Sigmoid colon (tissue), 7 donors: ENCODE data around the gene GPR17. TPM values are rescaled to one million over a fixed set of nuclear protein-coding genes. Genes with fewer than 3 reads are reported as not detected.
A peak's percentile ranks its signal among the peaks of the same experiment; 100 is the strongest.

Experiments used
- DNase-seq: peaks from one replicate; pipeline ENCODE4 v3.0.0-alpha.2; 2019
- H3K27ac ChIP-seq, 4 donors: fragments of 200-600 bp; sonication (generic); one replicate each; pipeline ENCODE4 v1.5.1; 2016 to 2019; ENCODE audit warnings: mild to moderate bottlenecking in 1 of 4
- H3K27me3 ChIP-seq, 3 donors: fragments of 200-600 bp; sonication (generic); one replicate each; pipeline ENCODE4 v1.5.1; 2019; ENCODE audit warnings: mild to moderate bottlenecking in 1 of 3
- H3K36me3 ChIP-seq, 4 donors: fragments of 200-600 bp; sonication (generic); one replicate each; pipeline ENCODE4 v1.5.1; 2016 to 2019
- H3K4me1 ChIP-seq, 4 donors: fragments of 200-600 bp; sonication (generic); one replicate each; pipeline ENCODE4 v1.5.1; 2017 to 2019
- H3K4me3 ChIP-seq, 4 donors: fragments of 200-600 bp; sonication (generic); one replicate each; pipeline ENCODE4 v1.5.1; 2017 to 2019; ENCODE audit warnings: mild to moderate bottlenecking in 2 of 4, moderate library complexity in 1 of 4
- H3K9me3 ChIP-seq, 4 donors: fragments of 200-600 bp in 3 of 4; sonication (generic) in 3 of 4; one replicate each; pipeline versions ENCODE4 v1.5.1 to v1.6.1; 2013 to 2019
- CTCF ChIP-seq, 4 experiments: fragments of 450-650 bp in 3 of 4; fragments of 200-600 bp in 1 of 4; IDR thresholded peaks; one replicate each; pipeline ENCODE4 v1.5.1; 2016 to 2019; ENCODE audit warnings: antibody characterized with exemption in 4 of 4, mild to moderate bottlenecking in 3 of 4, moderate library complexity in 2 of 4
- EP300 ChIP-seq, 4 donors: sonication (generic); formaldehyde crosslinking; IDR thresholded peaks; one replicate each; pipeline ENCODE4 v1.6.1; 2017; ENCODE audit warnings: antibody characterized with exemption in 4 of 4
- POLR2A ChIP-seq, 2 donors: fragments of 450-650 bp; IDR thresholded peaks; one replicate each; pipeline ENCODE4 v1.6.1; 2016; ENCODE audit warnings: antibody characterized with exemption in 2 of 2, mild to moderate bottlenecking in 2 of 2, moderate library complexity in 2 of 2
- POLR2AphosphoS5 ChIP-seq, 4 donors: sonication (generic); formaldehyde crosslinking; IDR thresholded peaks; one replicate each; pipeline ENCODE4 v1.6.1; 2017; ENCODE audit warnings: antibody characterized with exemption in 4 of 4
- WGBS, 2 donors: extraction: QIAGEN DNeasy Blood & Tissue Kit; methylation state at CpG; one replicate each; pipeline ENCODE4 v1.1.7; 2013; 5-methylcytosine and 5-hydroxymethylcytosine counted together
- intact Hi-C: fragments of 100-400 bp; cut with DNase I; formaldehyde crosslinking; loops from one replicate; pipeline ENCODE4 v1.15.1; 2023
- polyA plus RNA-seq, 3 donors: library from polyadenylated mRNA; stranded (reverse); fragments of 200-250 nt; gene quantifications; one replicate each; pipeline ENCODE4 v1.2.3, GENCODE V29; 2013
- total RNA-seq, 4 donors: library from RNA; depleted of rRNA; stranded (reverse); fragments of >200 nt; gene quantifications; one replicate each; pipeline ENCODE4 v1.1.0, GENCODE V29; 2016
- donor health status: healthy with polysubstance abuse.
- donor health status: Bipolar disorder and iron deficiency.
- donor health status: healthy.

GPR17 gene
- total and polyA plus RNA-seq, 7 donors, result 0.36 to 1.4 (median 0.60) TPM; not detected in 2

GRCh38 chr2:127662937-127663565 is 17.1 kb downstream of the GPR17 start:
- Histone ChIP-seq H3K27me3 (no peaks in the 10 kb centered on the region), H3K4me1 (peaks cover 0 to 98% (median 96%) of the 10 kb centered on the region in 4 donors), H3K9me3 (no peaks in the 10 kb centered on the region), H3K27ac (peak overlapping the region; percentile 86 to 97 (median 92)), H3K36me3 (peaks cover 0 to 12% (median 4%) of the 10 kb centered on the region in 4 donors), H3K4me3 (peak overlapping the region; percentile 26 to 52 (median 44))
- 83 to 85% methylated on average over 9 of the region's 9 CpGs for WGBS, 2 donors
- DNase-seq, result peak; percentile 74
- TF ChIP-seq CTCF (IDR thresholded peaks at IDR 0.05) (no peak), EP300 (IDR thresholded peaks at IDR 0.05) (peak in 2 of 4 donors; percentile 40 to 64), POLR2AphosphoS5 (IDR thresholded peaks at IDR 0.05) (peak; percentile 63 to 88 (median 76)), POLR2A (IDR thresholded peaks at IDR 0.05) (no peak)
- intact Hi-C loops, result no loop called here

GRCh38 chr2:127663566-127664064 is 17.7 kb downstream of the GPR17 start:
- peaks cover 0 to 96% (median 92%) of the 10 kb centered on the region in 4 donors for H3K4me1 ChIP-seq
- H3K4me3 ChIP-seq, result peak overlapping the region; percentile 26 to 52 (median 44)
- peak overlapping the region; percentile 86 to 97 (median 92) for H3K27ac ChIP-seq
- 70 to 76% methylated on average over 6 of the region's 6 CpGs for WGBS, 2 donors
- no peaks in the 10 kb centered on the region for H3K27me3 ChIP-seq
- peak; percentile 58 for DNase-seq
- intact Hi-C loops, result no loop called here
- H3K9me3 ChIP-seq, result no peaks in the 10 kb centered on the region
- peaks cover 0 to 12% (median 5%) of the 10 kb centered on the region in 4 donors for H3K36me3 ChIP-seq
- TF ChIP-seq CTCF (IDR thresholded peaks at IDR 0.05) (no peak), POLR2A (IDR thresholded peaks at IDR 0.05) (no peak), POLR2AphosphoS5 (IDR thresholded peaks at IDR 0.05) (no peak), EP300 (IDR thresholded peaks at IDR 0.05) (no peak)

- Histone ChIP-seq H3K27me3 (no peaks in the 10 kb centered on the region), H3K36me3 (peaks cover 0 to 12% (median 5%) of the 10 kb centered on the region in 4 donors), H3K9me3 (no peaks in the 10 kb centered on the region), H3K4me1 (peaks cover 0 to 96% (median 92%) of the 10 kb centered on the region in 4 donors), H3K4me3 (peak overlapping the region; percentile 26 to 52 (median 44)), H3K27ac (peak overlapping the region; percentile 86 to 97 (median 92))
- intact Hi-C loops, result no loop called here
- 14 to 19% methylated on average over 69 of the region's 69 CpGs for WGBS, 2 donors
- no peak for TF ChIP-seq EP300 (IDR thresholded peaks at IDR 0.05)
- peak in 2 of 4 donors; percentile 40 to 41 for TF ChIP-seq POLR2AphosphoS5 (IDR thresholded peaks at IDR 0.05)
- peak; percentile 75 for DNase-seq
Observed at GRCh38 chr2:127664065-127664894, 18.3 kb downstream of the GPR17 start.

GRCh38 chr2:127664895-127665225 is 18.9 kb downstream of the GPR17 start:
- WGBS, 2 donors, result 91 to 93% methylated on average over 6 of the region's 6 CpGs
- TF ChIP-seq POLR2A (IDR thresholded peaks at IDR 0.05), result no peak
- TF ChIP-seq CTCF (IDR thresholded peaks at IDR 0.05), result no peak
- TF ChIP-seq EP300 (IDR thresholded peaks at IDR 0.05), result no peak
- TF ChIP-seq POLR2AphosphoS5 (IDR thresholded peaks at IDR 0.05), result no peak
- intact Hi-C loops, result no loop called here
- Histone ChIP-seq H3K27ac (peak overlapping the region; percentile 86 to 97 (median 92)), H3K4me3 (peak overlapping the region; percentile 26 to 52 (median 44)), H3K27me3 (no peaks in the 10 kb centered on the region), H3K9me3 (no peaks in the 10 kb centered on the region), H3K4me1 (peaks cover 0 to 96% (median 91%) of the 10 kb centered on the region in 4 donors), H3K36me3 (peaks cover 0 to 12% (median 5%) of the 10 kb centered on the region in 4 donors)
- no peak for DNase-seq
